Measurements from ENCODE around the gene DNLZ. TPM values are rescaled to one million over a fixed set of nuclear protein-coding genes. Genes with fewer than 3 reads are reported as not detected.

DNLZ gene
- total and polyA plus RNA-seq, 4 donors: 2.0 to 7.1 (median 4.5) TPM

- Histone ChIP-seq H3K9ac (ENCODE audit: low read depth in 1 of 2, low read length in 2 of 2) (no peak overlapping the region), H3K27me3 (ENCODE audit: control insufficient read depth in 4 of 4, insufficient read depth in 4 of 4, low read length in 3 of 4) (no peaks in the 10 kb centered on the region), H3K27ac (ENCODE audit: low read depth in 1 of 2, low read length in 2 of 2) (no peak overlapping the region), H3K36me3 (ENCODE audit: control insufficient read depth in 4 of 4, insufficient read depth in 3 of 4, low read depth in 1 of 4, low read length in 3 of 4) (peaks cover 8 to 40% (median 10%) of the 10 kb centered on the region in 4 donors), H3K4me1 (ENCODE audit: control insufficient read depth in 4 of 4, insufficient read depth in 4 of 4, low read length in 3 of 4) (peaks cover 3 to 11% (median 9%) of the 10 kb centered on the region in 4 donors), H3K9me3 (ENCODE audit: control insufficient read depth in 4 of 4, low read length in 3 of 4) (no peaks in the 10 kb centered on the region), H3K4me3 (ENCODE audit: low read depth in 1 of 3, low read length in 3 of 3) (no peak overlapping the region)
- TF ChIP-seq MAX (IDR thresholded peaks at IDR 0.05): no peak
- TF ChIP-seq FOXA2 (IDR thresholded peaks at IDR 0.05): no peak
- TF ChIP-seq ZBTB33 (IDR thresholded peaks at IDR 0.05): no peak
- TF ChIP-seq JUND (IDR thresholded peaks at IDR 0.05): no peak
- no peak for TF ChIP-seq REST (IDR thresholded peaks at IDR 0.05)
- TF ChIP-seq SP1 (IDR thresholded peaks at IDR 0.05): no peak
- TF ChIP-seq EGR1 (IDR thresholded peaks at IDR 0.05; ENCODE audit: low read depth in 2 of 2): no peak
- TF ChIP-seq HNF4G (IDR thresholded peaks at IDR 0.05): no peak
- no peak for TF ChIP-seq CTCF (IDR thresholded peaks at IDR 0.05; ENCODE audit: low read depth, low read length, missing input control)
- no peak for TF ChIP-seq GABPA (IDR thresholded peaks at IDR 0.05 in 1 of 2, conservative IDR thresholded peaks at IDR 0.05 in 1 of 2)
- TF ChIP-seq RAD21 (IDR thresholded peaks at IDR 0.05): no peak
- no peak for TF ChIP-seq YY1 (IDR thresholded peaks at IDR 0.05)
- no peak for TF ChIP-seq HNF4A (conservative IDR thresholded peaks at IDR 0.05)
- TF ChIP-seq FOXA1 (IDR thresholded peaks at IDR 0.05): no peak
- TF ChIP-seq RXRA (IDR thresholded peaks at IDR 0.05): no peak
- WGBS: 92% methylated on average over 14 of the region's 14 CpGs
- DNase-seq (ENCODE audit: low spot score): no peak
Observed at GRCh38 chr9:136404801-136405136, 41.2 kb upstream of the DNLZ start.
